Pancreas (tissue), 10 donors: ENCODE results near the gene CLPTM1L. TPM values are rescaled to one million over a fixed set of nuclear protein-coding genes. Genes with fewer than 3 reads are reported as not detected.
"Not testable (repeated sequence)": the region's sequence is repeated elsewhere in the genome, so short reads cannot be mapped to it uniquely, and the experiment has no call there.

Experiments
- ATAC-seq, 4 donors: fragments of 200-7000 bp; cut with Tn5 transposase; one replicate each; pipeline versions ENCODE4 v1.8.0 to v1.9.1; 2020; ENCODE audit warnings: mild to moderate bottlenecking in 4 of 4, moderate library complexity in 4 of 4
- DNase-seq, 6 donors: peaks; one replicate each; pipeline ENCODE4 v3.0.0-alpha.2; 2020
- FAIRE-seq: peaks from 2 replicates; lab custom pipeline; 2012; peaks lifted over from hg19 to GRCh38; lab: Jason Lieb, UNC
- H3K27ac ChIP-seq, 4 donors: fragments of 200-600 bp; sonication (generic); 1 replicate in 3 of 4; 2 replicates in 1 of 4; pipeline versions ENCODE4 v1.5.0 to v1.8.0; 2020
- H3K27me3 ChIP-seq, 4 donors: fragments of 200-600 bp; one replicate each; pipeline ENCODE4 v1.8.0; 2021
- H3K36me3 ChIP-seq, 3 donors: fragments of 200-600 bp; sonication (generic) in 1 of 3; one replicate each; pipeline versions ENCODE4 v1.5.0 to v1.8.0; 2020 to 2021
- H3K4me1 ChIP-seq, 3 donors: fragments of 200-600 bp; one replicate each; pipeline ENCODE4 v1.8.0; 2021
- H3K4me3 ChIP-seq, 4 donors: fragments of 200-600 bp; sonication (generic) in 2 of 4; one replicate each; pipeline versions ENCODE4 v1.5.0 to v1.8.0; 2020 to 2021
- H3K9me3 ChIP-seq, 4 donors: fragments of 200-600 bp; one replicate each; pipeline ENCODE4 v1.8.0; 2021
- WGBS, 2 donors: extraction: QIAGEN DNeasy Blood & Tissue Kit; methylation state at CpG; one replicate each; pipeline ENCODE4 v1.1.7; 2013; 5-methylcytosine and 5-hydroxymethylcytosine counted together
- intact Hi-C, 3 donors: fragments of 100-400 bp; cut with DNase I; formaldehyde crosslinking; loops; one replicate each; pipeline versions ENCODE4 v1.11.1 to v1.14.2; 2022
- polyA plus RNA-seq, 2 donors: library from polyadenylated mRNA; stranded (reverse); fragments of 200-250 nt; gene quantifications; one replicate each; pipeline ENCODE4 v1.2.3, GENCODE V29; 2013
- total RNA-seq, 6 donors: library from RNA; stranded (reverse); fragmentation: NEBNext Ultra II Directional in 4 of 6; extraction: Animal tissue kit (Norgen Biotek cat#: 25700) in 4 of 6; gene quantifications; one replicate each; pipeline versions ENCODE4 v1.2.1 to v1.2.4, GENCODE V29; 2021 to 2023
- TF ChIP-seq, protein P1 (sequence below), 4 donors: fragments of 200-600 bp; sonication (generic) in 3 of 4; IDR thresholded peaks; one replicate each; pipeline versions ENCODE4 v1.5.0 to v1.8.0; 2021; ENCODE audit warnings: antibody characterized with exemption in 4 of 4
- donor health status: healthy with polysubstance abuse.
- donor health status: DM: no; HTN: no; CAD: no; lungs with moderate emphysema.
- donor health status: DM: no; HTN: no; CAD: no.
- donor health status: control.
- donor health status: control.
- donor health status: Bipolar disorder and iron deficiency.
- donor health status: DM: yes; HTN: yes; CAD: no.
- donor health status: DM: no; HTN: no; CAD: no.
- donor health status: DM: no; HTN: no; CAD: no.
- donor health status: DM: yes; HTN: yes; CAD: no.

Gene CLPTM1L
- total and polyA plus RNA-seq, 8 donors: 39.5 to 63.0 (median 53.2) TPM

DNA sequence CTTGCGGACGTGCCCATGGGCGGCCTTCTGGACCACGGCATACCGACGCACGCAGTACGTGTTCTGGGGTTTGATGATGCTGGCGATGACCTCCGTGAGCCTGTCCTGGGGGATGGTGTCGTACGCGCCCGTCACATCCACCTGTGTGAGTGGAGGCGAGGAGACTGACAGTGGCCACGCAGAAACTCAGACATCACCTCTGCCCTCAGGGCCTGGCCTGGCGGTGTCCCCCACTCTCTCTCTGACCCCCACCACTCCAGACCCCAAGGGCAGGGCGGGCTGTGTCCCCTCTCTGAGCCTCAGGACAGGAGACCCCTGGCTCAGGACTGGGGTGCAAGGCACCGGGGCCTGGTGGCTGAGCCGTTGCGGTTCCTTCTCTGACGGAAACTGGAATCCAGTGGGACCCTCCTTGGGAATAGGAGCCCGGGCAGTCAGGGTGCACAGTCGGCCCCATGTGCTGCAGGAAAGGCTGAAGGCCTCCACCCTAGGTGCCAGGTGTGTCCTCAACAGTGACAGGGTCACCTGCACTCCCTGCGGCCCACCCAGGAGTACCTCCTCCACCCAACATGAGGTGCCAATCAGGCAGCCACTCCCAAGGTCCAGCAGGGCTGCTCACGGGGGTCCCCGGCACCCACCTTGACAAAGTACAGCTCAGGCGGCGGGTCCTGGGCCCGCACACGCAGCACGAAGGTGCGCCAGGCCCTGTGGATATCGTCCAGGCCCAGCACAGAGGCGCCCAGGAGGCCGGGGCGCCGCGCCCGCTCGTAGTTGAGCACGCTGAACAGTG is 66.0 kb downstream of the CLPTM1L start:
- ATAC-seq (no peak), DNase-seq (peak in 2 of 6 donors; percentile 51 to 56), FAIRE-seq (no peak)
- H3K9me3 ChIP-seq: no peaks in the 10 kb centered on the region
- H3K4me1 ChIP-seq: no peaks in the 10 kb centered on the region
- no peak overlapping the region for H3K4me3 ChIP-seq
- no peaks in the 10 kb centered on the region for H3K36me3 ChIP-seq
- no peak overlapping the region for H3K27ac ChIP-seq
- intact Hi-C loops: no loop called here
- TF ChIP-seq, protein P1, sequence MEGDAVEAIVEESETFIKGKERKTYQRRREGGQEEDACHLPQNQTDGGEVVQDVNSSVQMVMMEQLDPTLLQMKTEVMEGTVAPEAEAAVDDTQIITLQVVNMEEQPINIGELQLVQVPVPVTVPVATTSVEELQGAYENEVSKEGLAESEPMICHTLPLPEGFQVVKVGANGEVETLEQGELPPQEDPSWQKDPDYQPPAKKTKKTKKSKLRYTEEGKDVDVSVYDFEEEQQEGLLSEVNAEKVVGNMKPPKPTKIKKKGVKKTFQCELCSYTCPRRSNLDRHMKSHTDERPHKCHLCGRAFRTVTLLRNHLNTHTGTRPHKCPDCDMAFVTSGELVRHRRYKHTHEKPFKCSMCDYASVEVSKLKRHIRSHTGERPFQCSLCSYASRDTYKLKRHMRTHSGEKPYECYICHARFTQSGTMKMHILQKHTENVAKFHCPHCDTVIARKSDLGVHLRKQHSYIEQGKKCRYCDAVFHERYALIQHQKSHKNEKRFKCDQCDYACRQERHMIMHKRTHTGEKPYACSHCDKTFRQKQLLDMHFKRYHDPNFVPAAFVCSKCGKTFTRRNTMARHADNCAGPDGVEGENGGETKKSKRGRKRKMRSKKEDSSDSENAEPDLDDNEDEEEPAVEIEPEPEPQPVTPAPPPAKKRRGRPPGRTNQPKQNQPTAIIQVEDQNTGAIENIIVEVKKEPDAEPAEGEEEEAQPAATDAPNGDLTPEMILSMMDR (IDR thresholded peaks at IDR 0.05): no peak
- 92 to 95% methylated on average over 41 to 42 of the region's 42 CpGs for WGBS, 2 donors
- no peaks in the 10 kb centered on the region for H3K27me3 ChIP-seq

DNA sequence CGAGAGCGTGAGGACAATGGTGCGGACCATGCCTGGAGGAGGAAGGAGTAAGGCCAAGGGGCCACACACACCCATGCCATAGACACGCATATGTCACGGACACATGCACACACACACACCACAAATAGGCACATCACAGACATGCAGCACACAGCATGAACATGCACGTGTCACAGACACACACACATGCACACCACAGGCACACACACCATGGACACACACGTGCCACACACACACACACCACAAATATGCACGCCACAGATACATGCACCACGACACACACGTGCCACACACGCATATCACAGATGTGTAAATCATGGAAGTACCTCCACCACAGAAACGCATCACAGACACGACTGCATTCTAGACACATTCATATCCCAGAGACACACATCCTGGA is 66.7 kb downstream of the CLPTM1L start:
- 86 to 94% methylated on average over 13 of the region's 13 CpGs for WGBS, 2 donors
- Histone ChIP-seq H3K36me3 (no peaks in the 10 kb centered on the region), H3K4me3 (no peak overlapping the region), H3K4me1 (no peaks in the 10 kb centered on the region), H3K27me3 (no peaks in the 10 kb centered on the region), H3K9me3 (no peaks in the 10 kb centered on the region), H3K27ac (no peak overlapping the region)
- FAIRE-seq (no peak), DNase-seq (peak in 1 of 6 donors; percentile 16), ATAC-seq (no peak)
- TF ChIP-seq, protein P1 (IDR thresholded peaks at IDR 0.05): no peak
- intact Hi-C loops: no loop called here

DNA sequence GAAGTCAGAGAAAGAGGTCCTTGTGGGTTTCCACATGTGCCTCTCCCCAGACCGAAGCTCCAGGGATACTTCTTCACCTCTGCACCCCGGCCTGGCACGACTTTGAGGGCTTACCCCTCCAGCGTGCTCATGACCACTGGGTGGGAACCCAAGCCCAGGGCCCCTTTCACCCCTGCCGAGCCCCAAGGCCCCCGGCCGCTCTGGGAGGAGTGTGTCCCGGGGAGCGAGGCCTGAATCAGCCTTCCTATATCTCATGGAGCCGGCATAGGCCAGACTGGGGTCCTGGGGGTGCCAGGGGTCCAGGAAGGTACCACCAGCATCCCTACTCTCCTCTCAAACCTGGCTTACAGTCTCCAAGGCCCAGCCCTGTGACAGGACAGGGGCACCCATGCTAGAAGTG is 67.1 kb downstream of the CLPTM1L start:
- intact Hi-C loops: no loop called here
- Histone ChIP-seq H3K4me1 (no peaks in the 10 kb centered on the region), H3K9me3 (no peaks in the 10 kb centered on the region), H3K27me3 (no peaks in the 10 kb centered on the region), H3K36me3 (no peaks in the 10 kb centered on the region), H3K27ac (no peak overlapping the region), H3K4me3 (no peak overlapping the region)
- WGBS, 2 donors: 83 to 87% methylated on average over 10 of the region's 10 CpGs
- peak in 1 of 6 donors; percentile 41 for DNase-seq
- FAIRE-seq: no peak
- ATAC-seq: no peak
- TF ChIP-seq, protein P1 (IDR thresholded peaks at IDR 0.05): no peak

DNA sequence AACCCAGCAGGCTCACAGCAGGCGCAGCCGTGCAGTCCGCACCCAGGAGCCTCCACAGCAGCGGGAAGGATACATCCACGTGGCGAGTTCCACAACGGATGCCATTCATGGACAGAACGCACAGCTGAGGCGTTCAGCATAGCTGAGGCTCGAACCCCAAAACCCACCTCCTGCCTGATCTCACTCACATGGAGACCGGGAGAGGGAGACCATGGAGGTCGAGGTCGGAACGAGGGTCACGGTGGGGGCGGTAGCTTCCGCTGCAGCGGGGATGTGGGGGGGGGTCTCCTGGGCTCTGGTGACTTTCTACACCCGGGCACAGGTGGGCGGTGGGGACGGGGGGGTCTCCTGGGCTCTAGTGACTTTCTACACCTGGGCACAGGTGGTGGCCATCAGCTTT is 67.6 kb downstream of the CLPTM1L start:
- DNase-seq (no peak), ATAC-seq (no peak), FAIRE-seq (no peak)
- Histone ChIP-seq H3K36me3 (no peaks in the 10 kb centered on the region), H3K4me3 (no peak overlapping the region), H3K9me3 (no peaks in the 10 kb centered on the region), H3K4me1 (no peaks in the 10 kb centered on the region), H3K27me3 (no peaks in the 10 kb centered on the region), H3K27ac (no peak overlapping the region)
- intact Hi-C loops: no loop called here
- 77 to 85% methylated on average over 21 of the region's 21 CpGs for WGBS, 2 donors
- TF ChIP-seq, protein P1 (IDR thresholded peaks at IDR 0.05): no peak

DNA sequence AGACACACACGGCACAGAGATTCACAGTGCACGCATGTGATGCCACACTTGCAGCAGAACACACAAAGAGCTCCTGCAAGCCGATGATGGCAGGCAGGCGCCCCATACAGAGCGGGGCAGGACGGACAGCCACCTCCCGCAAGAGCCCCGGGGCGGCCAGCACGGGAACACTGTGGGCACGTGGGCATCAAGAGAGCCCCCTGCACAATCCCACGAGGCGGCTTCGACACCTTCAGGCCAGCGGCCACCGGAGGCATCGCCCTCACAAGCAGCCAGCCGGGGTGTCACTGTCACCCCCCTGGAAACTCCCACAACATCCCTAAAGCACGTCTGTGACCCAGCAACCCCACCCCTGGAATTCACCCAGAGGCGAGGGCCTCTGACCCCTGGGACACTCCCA is 68.0 kb downstream of the CLPTM1L start:
- H3K36me3 ChIP-seq: no peaks in the 10 kb centered on the region
- intact Hi-C loops: no loop called here

DNA sequence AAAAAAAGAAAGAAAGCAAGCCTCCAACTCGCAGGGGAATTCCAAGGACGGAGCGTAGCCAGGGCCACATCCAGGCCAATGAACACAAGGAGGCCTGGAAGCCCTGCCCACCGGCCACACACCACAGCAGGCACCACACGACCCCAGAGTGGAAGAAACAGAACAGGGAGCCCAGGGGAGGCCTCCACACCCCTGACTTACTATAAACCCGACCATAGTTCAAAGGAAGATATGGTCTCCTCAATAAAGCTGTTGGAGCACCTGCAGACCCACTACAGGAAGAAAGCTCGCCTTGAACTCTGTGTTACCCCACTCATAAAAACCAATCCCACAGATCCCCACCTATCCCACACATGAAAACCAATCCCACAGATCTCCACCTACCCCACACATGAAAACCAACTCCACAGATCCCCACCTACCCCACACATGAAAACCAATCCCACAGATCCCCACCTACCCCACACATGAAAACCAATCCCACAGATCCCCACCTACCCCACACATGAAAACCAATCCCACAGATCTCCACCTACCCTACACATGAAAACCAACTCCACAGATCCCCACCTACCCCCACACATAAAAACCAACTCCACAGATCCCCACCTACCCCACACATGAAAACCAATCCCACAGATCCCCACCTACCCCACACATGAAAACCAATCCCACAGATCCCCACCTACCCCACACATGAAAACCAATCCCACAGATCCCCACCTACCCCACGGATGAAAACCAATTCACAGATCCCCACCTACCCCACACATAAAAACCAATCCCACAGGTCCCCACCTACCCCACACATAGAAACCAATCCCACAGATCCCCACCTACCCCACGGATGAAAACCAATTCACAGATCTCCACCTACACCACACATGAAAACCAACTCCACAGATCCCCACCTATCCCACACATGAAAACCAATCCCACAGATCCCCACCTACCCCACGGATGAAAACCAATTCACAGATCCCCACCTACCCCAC is 69.2 kb downstream of the CLPTM1L start:
- H3K4me1 ChIP-seq, H3K4me3 ChIP-seq, ATAC-seq, FAIRE-seq, H3K36me3 ChIP-seq, H3K9me3 ChIP-seq, H3K27me3 ChIP-seq, H3K27ac ChIP-seq, intact Hi-C loops: not testable (repeated sequence)
- DNase-seq: peak in 1 of 6 donors; percentile 24
- 49 to 59% methylated on average over 10 of the region's 10 CpGs for WGBS, 2 donors

More for the DNA sequence above, 68.0 kb downstream of the CLPTM1L start:
- Histone ChIP-seq H3K4me3 (no peak overlapping the region), H3K27ac (no peak overlapping the region), H3K9me3 (no peaks in the 10 kb centered on the region), H3K4me1 (no peaks in the 10 kb centered on the region), H3K27me3 (no peaks in the 10 kb centered on the region)
- FAIRE-seq (no peak), ATAC-seq (no peak), DNase-seq (no peak)
- WGBS, 2 donors: 72 to 84% methylated on average over 20 of the region's 20 CpGs
- TF ChIP-seq, protein P1 (IDR thresholded peaks at IDR 0.05): no peak
